Measurements from ENCODE around the gene SPAG5. TPM values are rescaled to one million over a fixed set of nuclear protein-coding genes. Genes with fewer than 3 reads are reported as not detected.
A peak's percentile ranks its signal among the peaks of the same experiment; 100 is the strongest.
"Not testable (repeated sequence)": the region's sequence is repeated elsewhere in the genome, so short reads cannot be mapped to it uniquely, and the experiment has no call there.

SPAG5 gene
- total RNA-seq, 1 donor from 2014 or later = 12.0 TPM

DNA sequence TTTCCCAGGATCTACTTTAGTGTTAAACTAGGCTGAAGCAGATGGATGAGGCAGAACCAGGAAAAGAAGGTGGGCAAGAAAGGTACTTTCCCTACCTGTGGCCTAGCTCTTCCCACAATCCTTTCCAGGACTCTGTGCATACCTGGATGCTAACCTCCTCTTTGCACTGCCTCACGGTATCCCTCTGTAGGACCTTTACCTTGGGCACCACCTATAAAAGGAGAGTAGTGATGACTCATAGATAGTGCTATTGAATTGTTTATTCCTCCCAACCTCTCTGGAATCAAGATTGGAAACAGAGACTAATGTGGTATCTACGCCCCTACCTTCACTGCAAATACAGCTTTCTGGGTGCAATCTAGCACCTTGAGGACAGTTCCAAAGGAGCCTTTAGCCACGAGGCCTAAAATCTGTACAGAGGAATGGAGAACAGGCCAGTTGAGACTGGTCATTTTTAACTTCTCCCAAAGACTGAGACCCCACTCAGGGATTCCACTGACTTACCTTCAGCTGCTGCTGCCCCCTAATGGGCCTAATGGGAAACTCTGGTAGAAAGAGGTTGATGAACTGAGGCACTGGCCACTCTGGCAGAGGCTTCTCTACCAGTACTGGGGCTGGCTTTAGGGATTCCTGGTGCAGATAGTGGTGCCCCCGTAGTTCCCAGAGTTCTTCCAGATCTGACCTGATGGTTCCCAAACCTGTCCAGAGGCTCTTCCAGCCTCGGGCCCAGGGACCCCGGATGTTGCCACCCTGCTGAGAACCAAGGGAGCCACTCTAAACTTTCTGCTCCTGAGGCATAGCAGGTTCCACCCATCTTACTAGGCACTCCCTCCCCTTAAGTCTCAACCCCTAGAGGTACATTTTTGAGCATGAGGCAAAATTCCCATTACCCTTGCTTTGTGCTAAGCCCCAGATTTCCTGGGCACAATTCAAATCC is 14.4 kb upstream of the SPAG5 start:
- DNase-seq = peak; percentile 54

DNA sequence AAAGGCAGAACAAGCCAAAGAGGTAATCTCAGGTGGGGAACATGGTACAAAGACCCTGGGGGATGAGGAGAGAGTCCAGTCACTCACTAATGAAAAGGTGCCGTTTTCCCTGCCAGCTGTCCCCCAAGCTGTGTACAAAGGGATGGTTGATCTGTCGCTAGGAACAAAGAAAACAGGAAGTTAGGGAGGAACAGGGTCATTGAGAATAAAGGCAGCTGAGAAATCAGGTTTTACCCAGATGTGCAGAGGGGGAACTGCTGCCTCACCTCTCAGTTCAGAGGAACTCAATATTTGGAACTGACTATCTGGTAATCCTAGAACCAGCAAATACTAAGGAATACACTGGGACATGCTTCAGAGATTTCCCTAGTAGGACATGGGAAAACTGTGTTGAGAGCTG is 13.7 kb upstream of the SPAG5 start:
- DNase-seq = no peak

GRCh38 chr17:28610376-28610775 is 11.6 kb upstream of the SPAG5 start:
- no peak for DNase-seq

DNA sequence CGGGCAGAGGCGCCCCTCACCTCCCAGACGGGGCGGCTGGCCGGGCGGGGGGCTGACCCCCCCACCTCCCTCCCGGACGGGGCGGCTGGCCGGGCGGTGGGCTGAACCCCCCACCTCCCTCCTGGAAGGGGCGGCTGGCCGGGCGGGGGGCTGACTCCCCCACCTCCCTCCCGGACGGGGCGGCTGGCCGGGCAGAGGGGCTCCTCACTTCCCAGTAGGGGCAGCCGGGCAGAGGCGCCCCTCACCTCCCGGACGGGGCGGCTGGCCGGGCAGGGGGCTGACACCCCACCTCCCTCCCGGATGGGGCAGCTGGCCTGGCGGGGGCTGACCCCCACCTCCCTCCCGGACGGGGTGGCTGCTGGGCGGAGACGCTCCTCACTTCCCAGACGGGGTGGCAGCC is 5.2 kb upstream of the SPAG5 start:
- not testable (repeated sequence) for DNase-seq

GRCh38 chr17:28599311-28600184 is 723 bp upstream of the SPAG5 start:
- peak; percentile 76 for DNase-seq

- DNase-seq = no peak
Measured at GRCh38 chr17:28598389-28598788, 436 bp downstream of the SPAG5 start.

- DNase-seq = no peak
Measured at GRCh38 chr17:28597606-28598383, 1.0 kb downstream of the SPAG5 start.

GRCh38 chr17:28592260-28592659 is 6.6 kb downstream of the SPAG5 start:
- DNase-seq = no peak

DNA sequence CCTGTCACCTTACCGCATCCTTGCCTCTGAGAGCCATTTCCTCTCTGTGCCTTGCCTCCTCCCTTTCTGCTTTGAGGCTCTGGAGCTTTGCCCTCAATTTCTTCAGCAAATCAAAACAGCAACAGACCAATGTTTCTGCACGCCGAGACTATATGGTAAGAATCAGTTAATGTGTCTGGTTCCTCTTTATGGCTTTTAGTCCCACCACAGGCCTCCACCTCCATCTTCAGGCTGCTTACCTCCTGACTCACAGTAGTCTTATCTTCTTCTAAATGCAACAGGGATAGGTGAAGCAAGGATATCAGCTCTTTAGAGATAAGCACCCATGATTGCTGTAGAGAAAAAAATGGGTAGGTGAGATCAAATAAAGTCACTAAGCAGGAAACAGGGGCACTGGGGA is 13.0 kb downstream of the SPAG5 start:
- no peak for DNase-seq

GRCh38 chr17:28584434-28584833 is 14.4 kb downstream of the SPAG5 start:
- no peak for DNase-seq

- DNase-seq = no peak
Measured at GRCh38 chr17:28582513-28582912, 16.3 kb downstream of the SPAG5 start.

GRCh38 chr17:28580959-28581358 is 17.9 kb downstream of the SPAG5 start:
- DNase-seq = no peak

DNA sequence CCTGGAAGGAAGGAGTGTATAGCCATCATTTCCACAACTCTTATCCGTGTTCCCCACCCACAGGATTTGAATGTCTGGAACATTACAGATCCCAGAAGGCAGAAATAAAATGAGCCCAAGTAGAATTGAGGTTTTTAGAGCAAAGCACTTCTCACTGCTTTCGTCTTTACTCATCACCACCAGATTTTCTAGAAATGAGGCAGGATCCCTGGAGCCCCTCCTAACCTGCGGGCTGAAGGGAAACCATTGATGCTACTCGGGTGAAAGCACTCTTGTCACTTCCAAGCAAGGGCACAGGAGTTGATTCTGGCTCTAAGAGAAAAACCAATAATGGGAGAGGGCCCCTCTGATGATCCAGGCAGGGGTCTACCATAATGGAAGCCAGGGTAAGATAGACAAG is 19.3 kb downstream of the SPAG5 start:
- no peak for DNase-seq

GRCh38 chr17:28578246-28579195 is 20.3 kb downstream of the SPAG5 start:
- no peak for DNase-seq

DNA sequence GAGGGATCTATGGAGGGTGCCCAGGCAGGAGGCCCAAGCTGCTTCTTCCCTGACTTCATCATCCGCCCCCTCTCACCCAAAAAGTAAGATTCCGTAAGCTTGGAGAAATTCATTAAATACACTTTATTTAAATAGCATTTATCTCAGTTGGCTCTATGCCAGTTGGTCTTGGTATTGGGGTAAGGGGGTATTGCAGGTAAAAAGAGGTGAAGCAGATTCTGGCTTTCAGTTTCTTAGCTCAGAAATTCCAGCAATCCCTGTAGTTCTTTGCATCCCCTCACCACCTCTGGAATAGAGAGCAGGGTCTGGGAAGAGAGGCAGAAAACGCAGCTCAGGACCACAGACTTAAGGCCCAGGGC is 21.4 kb downstream of the SPAG5 start:
- no peak for DNase-seq

DNA sequence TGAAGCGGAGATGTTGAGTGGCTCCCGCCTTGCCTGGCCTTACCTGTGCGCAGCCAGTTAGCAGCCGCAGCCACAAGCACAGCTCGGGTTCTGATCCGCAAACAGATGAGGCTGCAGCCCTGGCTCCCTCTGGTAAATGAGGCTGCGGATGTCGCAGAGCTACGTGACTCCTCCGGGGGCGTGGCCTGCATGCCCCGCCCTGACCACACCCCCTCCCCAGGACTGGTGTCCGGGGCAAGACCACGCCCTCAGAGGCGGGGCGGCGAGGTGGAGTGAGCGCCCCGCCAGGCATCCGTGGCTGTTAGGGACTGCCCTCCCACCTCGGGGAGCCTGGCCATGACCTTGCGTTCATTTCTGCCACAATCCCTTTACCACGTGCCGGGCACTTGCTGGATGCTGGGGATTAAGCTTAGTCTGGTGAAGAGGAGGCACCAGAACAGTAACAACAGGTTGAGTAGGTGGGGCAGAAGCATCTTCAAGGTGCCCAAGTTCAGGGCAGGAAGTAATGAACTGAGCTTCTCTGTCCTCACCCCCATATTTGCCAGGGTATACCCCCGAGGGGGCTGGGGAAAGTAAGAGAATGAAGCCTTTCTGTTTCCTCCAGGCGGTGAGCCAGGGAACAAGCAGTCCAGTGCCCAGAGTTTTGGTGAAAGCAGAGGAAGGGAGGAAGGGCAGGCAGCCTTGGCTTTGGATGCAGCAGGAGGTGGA is 21.9 kb downstream of the SPAG5 start, which contains the start of gene ALDOC:
Gene ALDOC (minus strand): TSS at position 138 of the 708 bp plus-strand sequence. CDS start 1,363 bp downstream, outside the sequence.
- peak; percentile 92 for DNase-seq

DNA sequence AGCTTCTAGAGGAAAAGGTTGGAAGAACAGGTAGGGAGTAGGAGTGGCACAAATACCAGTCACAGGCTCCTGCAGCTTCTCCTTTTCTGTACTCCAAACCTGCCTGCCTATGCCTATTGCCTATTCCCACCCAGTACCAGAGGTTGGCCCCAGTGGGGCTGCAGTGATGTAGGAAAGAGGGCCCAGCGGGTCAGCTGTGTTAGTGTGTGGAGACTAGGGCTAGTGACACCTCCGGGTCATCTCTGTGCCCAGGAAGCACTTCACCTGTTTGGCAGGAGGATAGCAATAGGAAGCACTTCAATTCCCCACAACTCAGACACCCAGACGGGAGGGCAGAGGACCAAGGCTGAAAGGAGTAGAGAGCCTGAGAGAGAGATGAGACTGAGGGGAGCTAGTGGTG is 22.8 kb downstream of the SPAG5 start:
- not testable (repeated sequence) for DNase-seq

- DNase-seq = no peak
Measured at GRCh38 chr17:28575126-28575795, 23.6 kb downstream of the SPAG5 start.

DNA sequence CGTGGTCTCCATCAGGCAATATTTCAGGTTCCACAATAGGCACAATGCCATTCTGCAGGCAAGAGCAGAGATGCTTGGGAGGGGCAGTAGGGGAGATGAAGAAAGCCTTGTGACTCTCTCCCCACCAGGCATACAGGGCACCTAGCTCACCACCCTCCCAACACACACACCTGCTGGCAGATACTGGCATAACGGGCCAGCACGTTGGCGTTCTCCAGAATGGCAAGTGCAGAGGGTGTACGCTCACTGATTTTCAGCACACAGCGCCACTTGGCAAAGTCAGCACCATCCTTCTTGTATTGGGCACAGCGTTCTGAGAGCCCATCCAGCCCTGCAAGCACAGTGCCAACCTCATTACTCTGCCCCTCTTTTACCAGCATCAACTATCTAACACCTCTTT is 24.3 kb downstream of the SPAG5 start:
- DNase-seq = no peak

- no peak for DNase-seq
Measured at GRCh38 chr17:28573966-28574480, 24.8 kb downstream of the SPAG5 start.

Data from tongue (tissue), 2 donors.